Skeletal muscle satellite cell (primary cell): ENCODE data around the gene RGS10.

ENCODE experiments used
- H3K27me3 ChIP-seq: 2 replicates; pipeline ENCODE4 v1.7.0; 2013; ENCODE audit warnings: low read length; ENCODE audit not compliant: control insufficient read depth, insufficient read depth
- H3K36me3 ChIP-seq: 2 replicates; pipeline ENCODE4 v1.7.0; 2013; ENCODE audit warnings: mild to moderate bottlenecking, control low read depth, low read length; ENCODE audit not compliant: insufficient read depth
- H3K4me1 ChIP-seq: 2 replicates; pipeline ENCODE4 v1.7.0; 2013; ENCODE audit warnings: low read length; ENCODE audit not compliant: control insufficient read depth, insufficient read depth
- H3K4me2 ChIP-seq: 2 replicates; pipeline ENCODE4 v1.7.0; 2013; ENCODE audit warnings: mild to moderate bottlenecking, low read length
- H3K4me3 ChIP-seq: 2 replicates; pipeline ENCODE4 v1.7.0; 2013; ENCODE audit warnings: low read length
- H3K9ac ChIP-seq: 2 replicates; pipeline ENCODE4 v1.7.0; 2013; ENCODE audit warnings: mild to moderate bottlenecking, low read depth, low read length, moderate library complexity
- H3K9me3 ChIP-seq: replicated peaks from 2 replicates; pipeline ENCODE4 v1.7.0; 2013; ENCODE audit warnings: mild to moderate bottlenecking, control low read depth, low read length

The RGS10 gene

GRCh38 chr10:119491966-119492757 lies 50.4 kb downstream of the RGS10 start:
- no peaks in the 10 kb centered on the region for H3K27me3 ChIP-seq
- H3K4me2 ChIP-seq, result no peak overlapping the region
- H3K4me3 ChIP-seq, result no peak overlapping the region
- H3K4me1 ChIP-seq, result peaks cover 12% of the 10 kb centered on the region
- no peak overlapping the region for H3K9ac ChIP-seq
- H3K36me3 ChIP-seq, result no peaks in the 10 kb centered on the region
- H3K9me3 ChIP-seq, result no peaks in the 10 kb centered on the region

GRCh38 chr10:119489991-119490326 lies 52.6 kb downstream of the RGS10 start:
- Histone ChIP-seq H3K4me3 (no peak overlapping the region), H3K27me3 (no peaks in the 10 kb centered on the region), H3K36me3 (no peaks in the 10 kb centered on the region), H3K9ac (no peak overlapping the region), H3K4me1 (peaks cover 8% of the 10 kb centered on the region), H3K4me2 (peak overlapping the region; percentile 88), H3K9me3 (no peaks in the 10 kb centered on the region)

- no peaks in the 10 kb centered on the region for H3K36me3 ChIP-seq
- no peaks in the 10 kb centered on the region for H3K9me3 ChIP-seq
- no peak overlapping the region for H3K4me3 ChIP-seq
- H3K27me3 ChIP-seq, result no peaks in the 10 kb centered on the region
- no peak overlapping the region for H3K9ac ChIP-seq
- H3K4me1 ChIP-seq, result peaks cover 4% of the 10 kb centered on the region
- no peak overlapping the region for H3K4me2 ChIP-seq
These were observed 53.8 kb downstream of the RGS10 start for GRCh38 chr10:119488675-119489074.

GRCh38 chr10:119483839-119484238 lies 58.7 kb downstream of the RGS10 start:
- Histone ChIP-seq H3K36me3 (no peaks in the 10 kb centered on the region), H3K4me3 (no peak overlapping the region), H3K4me2 (no peak overlapping the region), H3K9ac (no peak overlapping the region), H3K27me3 (peaks cover 14% of the 10 kb centered on the region), H3K9me3 (no peaks in the 10 kb centered on the region), H3K4me1 (no peaks in the 10 kb centered on the region)

- H3K27me3 ChIP-seq, result peaks cover 22% of the 10 kb centered on the region
- H3K4me3 ChIP-seq, result no peak overlapping the region
- no peaks in the 10 kb centered on the region for H3K4me1 ChIP-seq
- H3K9ac ChIP-seq, result no peak overlapping the region
- no peak overlapping the region for H3K4me2 ChIP-seq
- no peaks in the 10 kb centered on the region for H3K36me3 ChIP-seq
- H3K9me3 ChIP-seq, result no peaks in the 10 kb centered on the region
These were observed 59.5 kb downstream of the RGS10 start for GRCh38 chr10:119483001-119483400.

- Histone ChIP-seq H3K4me3 (no peak overlapping the region), H3K9ac (no peak overlapping the region), H3K27me3 (peaks cover 33% of the 10 kb centered on the region), H3K9me3 (no peaks in the 10 kb centered on the region), H3K4me1 (no peaks in the 10 kb centered on the region), H3K36me3 (no peaks in the 10 kb centered on the region), H3K4me2 (no peak overlapping the region)
These were observed 60.6 kb downstream of the RGS10 start for GRCh38 chr10:119481781-119482426.

GRCh38 chr10:119480667-119481066 lies 61.9 kb downstream of the RGS10 start:
- Histone ChIP-seq H3K36me3 (no peaks in the 10 kb centered on the region), H3K4me1 (no peaks in the 10 kb centered on the region), H3K9ac (no peak overlapping the region), H3K4me3 (no peak overlapping the region), H3K4me2 (no peak overlapping the region), H3K9me3 (no peaks in the 10 kb centered on the region), H3K27me3 (peaks cover 42% of the 10 kb centered on the region)

- Histone ChIP-seq H3K9me3 (no peaks in the 10 kb centered on the region), H3K4me3 (no peak overlapping the region), H3K4me1 (no peaks in the 10 kb centered on the region), H3K4me2 (peak overlapping the region; percentile 12), H3K27me3 (peaks cover 51% of the 10 kb centered on the region), H3K9ac (no peak overlapping the region), H3K36me3 (no peaks in the 10 kb centered on the region)
These were observed 63.0 kb downstream of the RGS10 start for GRCh38 chr10:119479532-119479931.

- Histone ChIP-seq H3K9ac (no peak overlapping the region), H3K4me1 (no peaks in the 10 kb centered on the region), H3K27me3 (peaks cover 58% of the 10 kb centered on the region), H3K4me3 (no peak overlapping the region), H3K36me3 (no peaks in the 10 kb centered on the region), H3K9me3 (no peaks in the 10 kb centered on the region), H3K4me2 (peak overlapping the region; percentile 12)
These were observed 63.6 kb downstream of the RGS10 start for GRCh38 chr10:119478811-119479341.

- Histone ChIP-seq H3K9ac (no peak overlapping the region), H3K36me3 (no peaks in the 10 kb centered on the region), H3K4me3 (no peak overlapping the region), H3K27me3 (peaks cover 61% of the 10 kb centered on the region), H3K4me1 (no peaks in the 10 kb centered on the region), H3K9me3 (no peaks in the 10 kb centered on the region), H3K4me2 (no peak overlapping the region)
These were observed 64.3 kb downstream of the RGS10 start for GRCh38 chr10:119478111-119478802.

GRCh38 chr10:119477444-119477843 lies 65.1 kb downstream of the RGS10 start:
- H3K27me3 ChIP-seq, result peaks cover 70% of the 10 kb centered on the region
- no peak overlapping the region for H3K4me3 ChIP-seq
- no peak overlapping the region for H3K4me2 ChIP-seq
- no peaks in the 10 kb centered on the region for H3K4me1 ChIP-seq
- no peaks in the 10 kb centered on the region for H3K36me3 ChIP-seq
- H3K9me3 ChIP-seq, result no peaks in the 10 kb centered on the region
- no peak overlapping the region for H3K9ac ChIP-seq
